Stimulated activated effector memory CD8-positive, alpha-beta T cell treated with anti-CD3 and anti-CD28 coated beads, Interleukin-12 subunit alpha, Interleukin-12 subunit beta, amount 100 ng/mL, for 72 hours (primary cell): ENCODE data around the gene DCLK1.

ENCODE experiments used
- ATAC-seq: fragments of 150-1000 bp; cut with Tn5 transposase; 2 replicates; pipeline ENCODE4 v1.10.0; 2021
- DNase-seq, 2 donors: peaks; one replicate each; pipeline ENCODE4 v3.0.0; 2021 to 2022; ENCODE audit warnings: low spot score in 2 of 2
- H3K27ac Mint-ChIP-seq: one replicate; pipeline ENCODE4 v1.8.0; 2022; ENCODE audit warnings: mild to moderate bottlenecking, mixed read lengths
- H3K36me3 Mint-ChIP-seq: one replicate; pipeline ENCODE4 v1.8.0; 2022; ENCODE audit warnings: mild to moderate bottlenecking, mixed read lengths
- H3K4me1 Mint-ChIP-seq: one replicate; pipeline ENCODE4 v1.8.0; 2022; ENCODE audit warnings: mixed read lengths
- H3K4me3 Mint-ChIP-seq: one replicate; pipeline ENCODE4 v1.8.0; 2022; ENCODE audit warnings: mild to moderate bottlenecking, mixed read lengths
- H3K9me3 Mint-ChIP-seq: one replicate; pipeline ENCODE4 v1.8.0; 2022; ENCODE audit warnings: mixed read lengths

The DCLK1 gene

DNA sequence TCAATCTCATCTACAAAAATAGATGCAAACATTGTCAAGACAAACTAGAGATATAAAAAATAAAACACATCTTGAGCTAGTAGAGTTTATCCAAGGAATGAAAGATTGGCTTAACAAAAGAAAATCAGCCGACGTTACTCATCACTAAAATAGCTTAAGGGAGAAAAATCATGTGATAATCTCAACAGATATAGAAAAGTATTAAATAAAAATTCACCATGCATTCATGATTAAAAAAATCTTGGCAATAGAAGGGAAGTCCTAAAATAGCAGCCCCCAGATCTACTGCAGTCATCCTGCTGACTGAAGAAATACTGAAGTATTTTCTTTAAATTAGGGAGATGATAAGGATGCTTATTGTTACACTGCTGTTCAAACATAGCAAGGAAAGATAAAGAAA is 12.6 kb upstream of the DCLK1 start:
- no peaks in the 10 kb centered on the region for H3K4me1 Mint-ChIP-seq
- H3K9me3 Mint-ChIP-seq: peaks cover 7% of the 10 kb centered on the region
- H3K27ac Mint-ChIP-seq: no peak overlapping the region
- no peak overlapping the region for H3K4me3 Mint-ChIP-seq
- ATAC-seq (no peak), DNase-seq (no peak)
- H3K36me3 Mint-ChIP-seq: no peaks in the 10 kb centered on the region

DNA sequence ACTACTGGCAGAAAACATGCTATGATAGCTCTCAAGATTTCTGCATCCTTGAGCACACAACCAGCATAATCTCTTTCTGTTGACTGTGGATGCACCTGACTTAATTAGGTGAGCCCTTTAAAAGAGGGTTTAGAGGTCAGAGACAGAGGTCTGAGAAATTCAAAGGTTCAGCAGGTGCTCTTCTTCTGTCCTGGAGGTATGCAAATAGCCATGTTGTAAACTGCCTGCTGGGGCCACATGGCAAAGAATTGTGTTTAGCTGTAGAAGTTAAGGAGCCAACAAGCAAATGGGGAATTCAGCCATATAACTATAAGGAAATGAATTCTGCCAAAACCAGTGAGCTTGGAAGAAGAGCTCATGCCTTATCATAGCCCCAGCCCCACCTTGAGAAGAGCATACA is 11.6 kb upstream of the DCLK1 start:
- H3K9me3 Mint-ChIP-seq: peaks cover 5% of the 10 kb centered on the region
- DNase-seq (no peak), ATAC-seq (no peak)
- H3K27ac Mint-ChIP-seq: no peak overlapping the region
- no peak overlapping the region for H3K4me3 Mint-ChIP-seq
- H3K36me3 Mint-ChIP-seq: no peaks in the 10 kb centered on the region
- no peaks in the 10 kb centered on the region for H3K4me1 Mint-ChIP-seq

DNA sequence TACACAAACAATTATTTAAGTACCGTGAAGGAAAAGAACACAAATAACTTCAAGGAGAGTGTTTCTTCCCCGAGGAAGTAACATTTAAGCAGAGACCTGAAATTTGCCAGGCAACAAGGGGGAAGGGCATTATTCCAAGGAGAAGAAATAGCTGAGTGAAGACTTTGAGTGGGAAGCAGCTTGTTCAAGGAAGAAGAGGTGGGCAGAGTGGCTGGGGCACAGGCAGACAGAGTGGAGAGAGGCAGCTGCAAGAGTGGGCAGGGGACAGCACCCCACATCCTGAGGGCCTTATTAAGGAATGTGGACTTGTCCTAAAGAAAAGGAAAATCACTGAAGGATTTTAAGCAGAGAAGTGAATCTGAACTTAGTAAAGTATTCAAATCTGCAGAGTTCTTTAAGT is 4.7 kb upstream of the DCLK1 start:
- no peak overlapping the region for H3K4me3 Mint-ChIP-seq
- H3K27ac Mint-ChIP-seq: no peak overlapping the region
- ATAC-seq (no peak), DNase-seq (no peak)
- no peaks in the 10 kb centered on the region for H3K4me1 Mint-ChIP-seq
- H3K36me3 Mint-ChIP-seq: no peaks in the 10 kb centered on the region
- peaks cover 7% of the 10 kb centered on the region for H3K9me3 Mint-ChIP-seq

DNA sequence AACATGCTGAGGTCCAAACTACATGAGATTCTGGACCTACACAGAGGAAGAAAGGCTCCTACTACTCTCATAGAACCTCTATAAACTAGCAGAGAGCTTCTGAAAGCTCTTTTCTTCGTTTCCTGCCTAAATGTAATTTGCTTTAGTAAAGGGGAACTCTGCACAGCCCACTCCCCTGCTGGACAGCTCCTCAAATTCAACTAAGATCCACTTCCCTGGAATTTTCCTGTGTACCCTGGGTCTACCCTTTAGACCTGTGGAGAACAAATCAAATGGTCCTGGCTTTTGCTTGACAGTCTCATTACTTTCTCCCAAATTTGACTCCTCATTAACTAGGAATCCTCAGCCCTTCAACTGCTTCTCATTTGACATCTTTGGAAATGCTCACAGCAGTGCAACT is 3.5 kb upstream of the DCLK1 start:
- Mint-ChIP-seq H3K27ac (no peak overlapping the region), H3K9me3 (peaks cover 7% of the 10 kb centered on the region), H3K4me3 (no peak overlapping the region), H3K36me3 (no peaks in the 10 kb centered on the region), H3K4me1 (no peaks in the 10 kb centered on the region)
- ATAC-seq: no peak
- DNase-seq: no peak

DNA sequence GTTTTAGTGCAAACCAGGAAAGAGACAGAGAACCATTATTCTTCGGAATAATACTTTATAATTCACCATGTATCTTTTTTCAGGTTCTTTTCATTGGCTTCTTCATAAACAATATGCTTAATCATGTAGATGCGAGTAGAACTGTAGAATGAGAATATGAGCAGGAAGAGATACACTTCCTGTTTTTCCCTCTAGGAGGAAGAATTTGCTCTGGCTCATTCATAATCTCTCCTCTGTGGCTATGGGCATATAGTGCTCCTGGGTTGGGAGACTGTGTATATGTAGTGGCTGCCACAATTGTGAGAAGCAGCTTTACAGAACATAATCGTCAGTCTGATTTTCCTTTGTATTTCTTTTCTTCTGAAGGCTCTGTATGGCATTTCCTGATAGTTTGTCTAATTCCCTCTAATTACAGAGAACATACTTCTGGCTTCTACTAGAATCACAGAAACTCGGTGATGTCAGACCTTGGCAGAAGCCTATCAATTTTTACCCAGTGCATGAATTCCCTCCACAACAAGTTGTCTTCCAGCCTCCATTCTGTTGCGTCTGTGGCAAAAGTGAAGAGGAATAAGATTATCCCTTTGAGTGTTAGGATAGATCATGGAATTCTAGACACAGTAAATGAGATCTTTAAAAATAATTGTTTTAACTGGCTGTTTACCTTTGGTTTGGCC is 2.9 kb upstream of the DCLK1 start:
- Mint-ChIP-seq H3K36me3 (no peaks in the 10 kb centered on the region), H3K4me1 (no peaks in the 10 kb centered on the region), H3K9me3 (peaks cover 7% of the 10 kb centered on the region), H3K27ac (no peak overlapping the region), H3K4me3 (no peak overlapping the region)
- ATAC-seq (no peak), DNase-seq (no peak)

DNA sequence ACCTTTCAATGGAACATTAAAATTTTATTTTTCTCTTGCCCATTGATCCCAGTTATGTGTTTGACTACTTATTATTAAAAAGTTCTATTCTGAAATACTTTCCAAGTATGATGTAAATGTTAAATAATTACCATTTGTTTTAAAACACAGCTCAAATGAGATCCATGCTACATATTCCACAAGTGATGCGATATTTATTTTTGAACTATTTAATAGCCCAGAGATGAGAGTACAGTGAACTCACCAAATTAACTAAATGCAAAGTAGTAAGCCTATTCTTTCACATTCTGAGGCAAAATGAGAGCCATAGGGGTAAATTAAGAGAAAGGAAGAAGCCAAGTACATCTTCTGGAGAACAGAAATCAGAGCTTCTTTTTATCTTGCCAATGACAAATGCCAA is 1.2 kb upstream of the DCLK1 start:
- H3K9me3 Mint-ChIP-seq: peaks cover 7% of the 10 kb centered on the region
- no peak overlapping the region for H3K27ac Mint-ChIP-seq
- no peak for ATAC-seq
- H3K4me3 Mint-ChIP-seq: no peak overlapping the region
- no peaks in the 10 kb centered on the region for H3K36me3 Mint-ChIP-seq
- H3K4me1 Mint-ChIP-seq: no peaks in the 10 kb centered on the region
- DNase-seq: no peak

DNA sequence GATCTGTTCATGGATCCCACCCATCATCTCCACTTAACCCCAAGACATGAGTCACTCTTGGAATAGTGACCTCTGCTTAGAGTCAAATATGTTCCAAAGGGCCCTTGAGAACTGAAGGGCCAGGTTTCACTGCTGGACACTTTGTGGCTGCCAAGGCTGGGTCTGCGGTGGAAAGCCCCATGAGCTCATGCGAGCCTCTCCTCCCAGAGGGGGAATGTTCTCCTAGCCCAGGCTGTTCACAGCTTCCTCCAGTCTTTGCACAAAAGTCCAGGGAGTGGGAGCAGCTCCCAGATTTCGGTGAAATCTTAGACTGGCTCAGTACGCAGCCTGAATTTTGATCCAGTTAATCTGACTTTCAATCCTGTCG is 732 bp upstream of the DCLK1 start:
- Mint-ChIP-seq H3K36me3 (no peaks in the 10 kb centered on the region), H3K27ac (no peak overlapping the region), H3K4me1 (no peaks in the 10 kb centered on the region), H3K9me3 (peaks cover 9% of the 10 kb centered on the region), H3K4me3 (no peak overlapping the region)
- no peak for ATAC-seq
- DNase-seq: no peak

DNA sequence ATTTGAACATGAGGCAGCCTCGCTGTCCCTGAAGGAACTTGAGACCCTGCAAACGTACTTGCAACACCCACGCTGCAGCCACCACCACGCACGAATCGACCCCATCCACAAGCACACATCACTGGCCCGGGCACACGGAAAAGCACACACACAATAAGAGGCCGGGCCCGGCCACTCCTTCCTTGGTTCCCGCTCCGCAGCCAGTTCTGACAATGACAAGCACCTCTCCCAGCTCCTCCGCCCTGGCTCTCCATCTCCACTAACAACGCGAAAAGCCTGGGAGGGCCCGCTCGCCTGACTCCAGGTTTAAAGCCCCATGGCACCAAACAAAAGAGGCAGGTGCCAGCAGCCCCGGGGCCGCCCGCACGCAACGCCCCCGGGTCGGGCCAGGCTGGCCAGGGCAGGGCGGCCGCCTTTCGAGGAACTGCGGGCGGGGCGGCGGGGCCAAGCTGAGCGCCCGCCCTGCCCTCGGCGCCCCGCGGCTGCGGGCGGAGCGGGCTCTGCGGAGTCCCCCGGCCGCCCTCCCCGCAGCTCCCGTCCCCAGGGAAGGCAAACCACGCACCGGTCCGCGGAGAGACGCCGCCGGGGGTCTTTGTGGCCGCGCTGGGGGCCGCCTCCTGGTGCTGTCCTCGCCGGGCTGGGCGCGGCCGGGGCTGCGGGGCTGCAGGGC is 495 bp downstream of the DCLK1 start:
- Mint-ChIP-seq H3K36me3 (no peaks in the 10 kb centered on the region), H3K27ac (no peak overlapping the region), H3K9me3 (peaks cover 7% of the 10 kb centered on the region), H3K4me1 (no peaks in the 10 kb centered on the region), H3K4me3 (no peak overlapping the region)
- DNase-seq (no peak), ATAC-seq (peak; percentile 34)

DNA sequence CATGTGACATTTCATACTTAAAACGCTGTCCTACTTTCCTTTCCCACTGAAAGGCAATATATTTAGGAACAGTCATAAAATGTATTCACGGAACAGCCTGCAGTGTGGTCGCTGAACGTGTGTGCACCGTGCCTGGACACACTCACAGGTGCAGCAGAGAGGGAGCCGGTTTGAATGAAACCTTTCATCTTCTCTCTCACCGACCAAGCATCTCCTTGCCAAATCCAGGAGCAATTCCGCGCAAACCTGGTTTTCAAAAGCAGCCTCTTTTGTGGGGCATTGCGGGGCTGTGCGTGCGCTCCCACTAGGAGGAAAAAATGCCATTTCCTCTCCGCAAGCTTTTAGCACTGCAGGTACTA is 1.0 kb downstream of the DCLK1 start:
- Mint-ChIP-seq H3K4me3 (no peak overlapping the region), H3K9me3 (peaks cover 6% of the 10 kb centered on the region), H3K4me1 (no peaks in the 10 kb centered on the region), H3K27ac (no peak overlapping the region), H3K36me3 (no peaks in the 10 kb centered on the region)
- ATAC-seq (no peak), DNase-seq (no peak)

DNA sequence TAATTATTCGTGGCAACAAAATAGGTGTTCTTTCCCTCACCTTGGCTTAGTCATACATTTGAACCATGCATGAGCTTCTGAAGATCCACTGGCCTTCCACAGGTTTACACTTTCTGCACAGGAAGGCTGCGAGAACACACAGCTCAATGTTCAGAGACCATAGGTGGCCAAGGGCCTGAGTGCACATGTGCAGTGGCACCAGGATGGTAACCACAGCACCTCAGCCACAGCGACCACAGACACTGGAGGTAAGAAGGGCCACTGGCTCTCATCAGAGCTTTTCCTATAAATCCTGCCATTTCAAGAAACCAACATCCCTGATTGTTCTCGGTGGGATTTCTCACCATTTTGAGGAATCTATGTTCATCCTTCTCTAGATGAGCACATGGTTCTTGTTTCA is 1.6 kb downstream of the DCLK1 start:
- Mint-ChIP-seq H3K4me3 (no peak overlapping the region), H3K4me1 (no peaks in the 10 kb centered on the region), H3K36me3 (no peaks in the 10 kb centered on the region), H3K9me3 (peaks cover 2% of the 10 kb centered on the region), H3K27ac (no peak overlapping the region)
- ATAC-seq (no peak), DNase-seq (no peak)

DNA sequence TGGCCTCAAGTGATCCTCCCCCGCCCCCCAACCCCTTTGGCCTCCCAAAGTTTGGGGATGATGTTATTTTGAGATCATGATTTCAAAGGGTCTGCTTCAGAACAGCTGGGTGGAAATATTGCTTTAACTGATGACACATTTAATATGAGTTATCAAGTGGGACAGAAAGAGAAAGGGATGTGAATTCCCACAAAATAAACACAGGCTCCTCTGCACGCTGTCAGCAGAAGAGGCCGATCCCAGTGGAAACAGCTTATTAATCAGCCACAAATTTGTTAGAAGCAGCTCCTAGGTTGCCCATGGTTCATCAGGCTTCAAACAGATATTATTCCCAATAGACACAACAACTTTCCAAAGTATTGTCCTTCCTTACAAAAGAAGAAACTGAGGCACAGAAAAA is 4.7 kb downstream of the DCLK1 start:
- no peak for ATAC-seq
- Mint-ChIP-seq H3K36me3 (no peaks in the 10 kb centered on the region), H3K9me3 (peaks cover 2% of the 10 kb centered on the region), H3K27ac (no peak overlapping the region), H3K4me1 (no peaks in the 10 kb centered on the region), H3K4me3 (no peak overlapping the region)
- DNase-seq: no peak

DNA sequence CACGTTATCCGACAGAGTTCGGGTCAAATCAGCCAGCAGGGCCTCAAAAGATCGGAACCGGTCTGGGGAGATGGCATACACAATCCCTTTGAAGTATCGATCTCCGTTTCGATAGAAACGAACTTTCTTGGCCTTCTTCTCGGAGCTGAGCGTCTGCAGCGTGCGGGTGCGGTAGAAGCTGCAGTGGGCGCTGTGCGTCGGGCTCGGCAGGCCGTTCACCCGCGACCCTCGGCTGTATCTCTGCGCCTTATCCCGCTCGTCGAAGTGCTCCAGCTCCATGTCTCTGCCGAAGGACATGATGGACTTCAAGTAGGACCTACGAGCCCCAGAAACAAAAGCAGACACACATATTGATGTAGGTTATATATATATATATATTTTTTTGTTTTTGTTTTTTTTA is 5.3 kb downstream of the DCLK1 start:
- Mint-ChIP-seq H3K4me1 (no peaks in the 10 kb centered on the region), H3K27ac (no peak overlapping the region), H3K9me3 (peaks cover 2% of the 10 kb centered on the region), H3K36me3 (no peaks in the 10 kb centered on the region), H3K4me3 (no peak overlapping the region)
- DNase-seq (no peak), ATAC-seq (no peak)

DNA sequence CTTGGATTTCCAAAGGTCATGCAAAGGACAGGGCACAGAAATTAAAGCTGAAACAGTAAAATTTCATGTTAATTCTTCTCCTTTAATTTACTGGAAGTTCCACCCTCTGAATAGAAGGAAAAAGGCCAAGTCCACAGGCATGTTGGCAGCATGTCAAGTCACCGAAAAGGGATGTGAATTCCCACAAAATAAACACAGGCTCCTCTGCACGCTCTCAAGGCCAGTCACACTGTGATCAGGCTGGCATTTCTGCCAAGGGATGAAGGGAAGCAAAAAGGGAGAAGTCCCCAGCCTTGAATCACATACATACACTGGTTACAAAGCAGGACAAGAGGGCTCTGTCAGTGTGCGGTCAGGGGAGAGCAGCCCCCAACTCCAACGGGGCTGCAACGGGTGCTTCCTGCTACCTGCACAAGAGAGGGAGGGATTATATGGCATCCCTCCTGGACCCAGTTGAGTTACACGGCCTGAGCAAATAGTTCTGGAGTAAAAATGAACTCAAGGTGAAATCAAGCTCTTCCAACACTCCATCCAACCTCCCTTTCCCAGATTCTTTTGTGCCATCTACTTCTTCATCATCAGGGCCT is 6.9 kb downstream of the DCLK1 start:
- Mint-ChIP-seq H3K4me1 (no peaks in the 10 kb centered on the region), H3K4me3 (no peak overlapping the region), H3K36me3 (no peaks in the 10 kb centered on the region), H3K9me3 (peaks cover 2% of the 10 kb centered on the region), H3K27ac (no peak overlapping the region)
- no peak for DNase-seq
- no peak for ATAC-seq

DNA sequence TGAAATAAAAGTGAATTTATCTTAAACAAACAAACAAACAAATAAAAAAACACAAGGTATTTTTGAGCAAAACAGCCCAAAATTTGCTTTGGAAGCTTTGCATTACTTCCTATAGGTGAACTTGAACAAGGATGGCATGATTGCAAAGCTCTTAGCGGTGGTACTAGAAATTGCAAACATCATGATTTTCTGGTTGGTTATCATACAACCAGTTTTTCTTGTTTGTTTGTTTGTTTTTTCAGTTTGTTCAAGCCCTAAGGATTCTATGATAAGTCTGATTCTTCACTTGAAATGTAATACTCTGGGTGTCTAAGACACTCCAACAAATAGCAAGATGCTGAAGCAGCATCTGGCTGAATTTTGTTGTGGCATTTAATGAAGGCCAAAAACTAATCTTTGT is 15.9 kb downstream of the DCLK1 start:
- no peak overlapping the region for H3K27ac Mint-ChIP-seq
- DNase-seq: no peak
- no peak overlapping the region for H3K4me3 Mint-ChIP-seq
- H3K4me1 Mint-ChIP-seq: no peaks in the 10 kb centered on the region
- H3K9me3 Mint-ChIP-seq: no peaks in the 10 kb centered on the region
- ATAC-seq: no peak
- no peaks in the 10 kb centered on the region for H3K36me3 Mint-ChIP-seq

DNA sequence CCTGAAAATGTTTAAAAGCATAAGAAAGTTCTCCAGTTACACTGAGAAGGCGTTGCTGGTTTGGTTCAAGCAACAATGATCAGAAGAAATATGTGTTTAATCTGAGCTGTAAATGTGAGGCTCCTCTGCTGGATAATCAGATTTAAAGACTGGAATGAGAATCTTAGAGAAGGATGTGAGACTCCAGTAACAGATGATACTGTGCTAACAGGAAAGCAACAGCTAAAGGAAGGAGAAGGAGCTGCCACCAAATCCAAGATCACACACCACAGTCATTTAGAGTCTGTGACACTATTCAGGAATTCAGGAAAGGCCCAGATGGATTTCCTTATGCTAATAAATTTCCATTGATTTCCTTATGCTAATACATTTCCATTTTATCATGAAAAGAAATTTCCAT is 16.9 kb downstream of the DCLK1 start:
- ATAC-seq (no peak), DNase-seq (no peak)
- Mint-ChIP-seq H3K4me3 (no peak overlapping the region), H3K4me1 (no peaks in the 10 kb centered on the region), H3K36me3 (no peaks in the 10 kb centered on the region), H3K27ac (no peak overlapping the region), H3K9me3 (no peaks in the 10 kb centered on the region)

DNA sequence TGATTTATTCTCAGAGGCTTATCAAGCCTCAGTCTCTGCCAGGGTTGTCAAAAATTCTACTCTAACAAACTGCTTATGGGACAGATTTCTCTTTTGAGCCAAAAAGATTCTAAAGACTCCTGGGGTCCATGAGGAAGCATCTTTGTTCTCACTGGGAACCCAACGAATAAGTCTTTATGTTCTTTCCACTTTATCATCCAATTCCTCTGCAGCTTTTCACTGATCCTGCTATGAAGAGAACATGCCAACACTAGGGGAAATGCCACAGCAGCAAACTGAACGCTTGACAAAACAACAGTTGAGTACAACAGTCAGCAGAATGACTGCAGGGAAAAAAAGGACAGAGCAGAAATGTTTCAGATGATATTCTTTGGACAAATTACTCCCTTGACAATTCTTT is 22.2 kb downstream of the DCLK1 start:
- no peak overlapping the region for H3K4me3 Mint-ChIP-seq
- ATAC-seq (no peak), DNase-seq (no peak)
- no peaks in the 10 kb centered on the region for H3K4me1 Mint-ChIP-seq
- H3K36me3 Mint-ChIP-seq: no peaks in the 10 kb centered on the region
- no peak overlapping the region for H3K27ac Mint-ChIP-seq
- H3K9me3 Mint-ChIP-seq: peaks cover 5% of the 10 kb centered on the region
